Keratinocyte (primary cell): Measurements from ENCODE around the gene CNTNAP3. TPM values are rescaled to one million over a fixed set of nuclear protein-coding genes. Genes with fewer than 3 reads are reported as not detected.
"Not testable (repeated sequence)": the region's sequence is repeated elsewhere in the genome, so short reads cannot be mapped to it uniquely, and the experiment has no call there.

Experiments used
- DNase-seq: peaks from one replicate; pipeline ENCODE4 v3.0.0-alpha.2; 2011; ENCODE audit warnings: low read depth, missing footprints, low spot score
- FAIRE-seq: peaks from 2 replicates; lab custom pipeline; 2011; peaks lifted over from hg19 to GRCh38; lab: Jason Lieb, UNC
- H2AFZ ChIP-seq: 2 replicates; pipeline ENCODE4 v1.6.0; 2012; ENCODE audit warnings: low read length, control low read depth, inconsistent platforms; ENCODE audit not compliant: control insufficient read depth
- H3K27ac ChIP-seq: 2 replicates; pipeline ENCODE4 v1.5.1; 2011; ENCODE audit warnings: low read length; ENCODE audit not compliant: control insufficient read depth, insufficient read depth
- H3K27me3 ChIP-seq: 3 replicates; pipeline ENCODE4 v1.6.0; 2011; ENCODE audit warnings: low read length; ENCODE audit not compliant: control insufficient read depth, insufficient read depth; ENCODE audit errors: extremely low read depth
- H3K36me3 ChIP-seq, 2 experiments: 2 replicates in 1 of 2; 3 replicates in 1 of 2; pipeline ENCODE4 v1.5.1; 2011; ENCODE audit warnings: low read length in 2 of 2, mild to moderate bottlenecking in 1 of 2; ENCODE audit not compliant: control insufficient read depth in 2 of 2, insufficient read depth in 2 of 2; ENCODE audit errors: extremely low read depth in 1 of 2
- H3K4me1 ChIP-seq: 3 replicates; pipeline ENCODE4 v1.5.1; 2011; ENCODE audit warnings: low read length; ENCODE audit not compliant: control insufficient read depth, insufficient read depth; ENCODE audit errors: extremely low read depth
- H3K4me2 ChIP-seq: 3 replicates; pipeline ENCODE4 v1.6.0; 2011; ENCODE audit warnings: low read depth, low read length; ENCODE audit not compliant: control insufficient read depth, insufficient read depth; ENCODE audit errors: extremely low read depth
- H3K4me3 ChIP-seq, 3 experiments: fragments of 200-600 bp in 1 of 3; sonication (generic) in 1 of 3; 2 replicates in 2 of 3; 3 replicates in 1 of 3; pipeline ENCODE4 v1.5.1; 2011 to 2016; ENCODE audit warnings: low read length in 3 of 3, mild to moderate bottlenecking in 3 of 3, control low read depth in 2 of 3, inconsistent platforms in 1 of 3, low read depth in 1 of 3, mixed read lengths in 1 of 3, mixed run types in 1 of 3, moderate library complexity in 1 of 3; ENCODE audit not compliant: control insufficient read depth in 2 of 3, insufficient read depth in 2 of 3; ENCODE audit errors: extremely low read depth in 1 of 3
- H3K79me2 ChIP-seq: 2 replicates; pipeline ENCODE4 v1.6.0; 2012; ENCODE audit warnings: low read length; ENCODE audit not compliant: control insufficient read depth, insufficient read depth
- H3K9ac ChIP-seq: 3 replicates; pipeline ENCODE4 v1.6.0; 2011; ENCODE audit warnings: low read length; ENCODE audit not compliant: control insufficient read depth, insufficient read depth; ENCODE audit errors: extremely low read depth
- H3K9me1 ChIP-seq: 3 replicates; pipeline ENCODE4 v1.6.0; 2011; ENCODE audit warnings: low read length; ENCODE audit not compliant: control insufficient read depth, insufficient read depth; ENCODE audit errors: extremely low read depth
- H3K9me3 ChIP-seq: 2 replicates; pipeline ENCODE4 v1.5.1; 2012; ENCODE audit warnings: low read depth, low read length; ENCODE audit not compliant: control insufficient read depth
- H4K20me1 ChIP-seq: 3 replicates; pipeline ENCODE4 v1.6.0; 2011; ENCODE audit warnings: low read length; ENCODE audit not compliant: control insufficient read depth, insufficient read depth; ENCODE audit errors: extremely low read depth
- dilution Hi-C: fragments of 300-500 bp; cut with MboI; formaldehyde crosslinking; loops from one replicate; pipeline ENCODE4 v1.7.0; 2020; ENCODE audit warnings: low sequenced_read_pairs; ENCODE audit not compliant: extremely low pct_ligation_motif_present
- polyA plus RNA-seq, 5 experiments: library from polyadenylated mRNA; depleted of rRNA in 3 of 5; stranded (reverse) in 3 of 5; stranded (forward) in 1 of 5; unstranded in 1 of 5; fragments of >200 nt; gene quantifications; 1 replicate in 1 of 5; 2 replicates in 3 of 5; 3 replicates in 1 of 5; pipeline versions ENCODE4 v1.2.1 to v1.2.3, GENCODE V29; 2011 to 2012; ENCODE audit warnings: missing spikeins in 2 of 5, low read depth in 1 of 5, low replicate concordance in 1 of 5

CNTNAP3 gene
- polyA plus RNA-seq, 1 donor (not counting 4 experiments of a cell fraction or from before 2014, with no cell fraction given) = 6.7 TPM

DNA sequence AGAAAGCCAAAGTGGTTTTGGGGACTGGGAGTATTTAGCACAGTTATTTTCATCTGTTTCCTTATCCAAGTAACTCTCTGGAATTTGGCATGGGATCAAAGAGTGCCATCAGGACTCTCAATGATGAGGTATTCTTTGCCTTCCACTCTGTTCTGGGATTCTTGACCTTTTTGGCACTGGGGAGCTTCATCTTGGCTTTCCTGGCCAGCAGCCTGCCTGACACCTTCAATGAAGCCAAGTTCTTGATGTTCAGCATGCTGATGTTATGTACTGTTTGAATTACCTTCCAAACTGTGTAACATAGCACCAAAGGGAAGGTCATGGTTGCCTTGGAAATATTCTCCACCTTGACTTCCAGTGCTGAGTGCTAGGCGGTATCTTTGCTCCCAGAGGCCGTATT lies 248.8 kb downstream of the CNTNAP3 start:
- H3K9me1 ChIP-seq, H3K9ac ChIP-seq, H3K27me3 ChIP-seq, H3K79me2 ChIP-seq, H3K27ac ChIP-seq, H3K4me2 ChIP-seq, H3K4me3 ChIP-seq, H2AFZ ChIP-seq, H3K4me1 ChIP-seq, H3K36me3 ChIP-seq, DNase-seq, H3K9me3 ChIP-seq, FAIRE-seq, H4K20me1 ChIP-seq, dilution Hi-C loops: not testable (repeated sequence)

DNA sequence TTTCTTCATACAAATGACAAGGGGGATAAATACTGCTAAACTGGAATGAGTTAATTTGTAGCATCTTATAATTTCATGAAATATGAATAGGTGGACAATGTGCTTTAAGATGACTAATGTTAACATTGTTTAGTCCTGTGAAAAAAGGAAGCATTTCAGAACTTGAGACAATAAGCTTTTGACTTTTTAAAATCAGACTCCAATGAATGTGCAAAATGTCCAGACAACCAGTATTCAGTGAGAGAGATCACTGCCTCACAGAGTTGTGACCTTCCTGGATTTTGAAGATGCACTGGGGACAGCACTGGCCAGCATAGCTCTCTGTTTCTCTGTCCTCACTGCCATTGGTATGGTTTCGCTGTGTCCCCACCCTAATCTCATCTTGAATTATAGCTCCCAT lies 249.7 kb downstream of the CNTNAP3 start:
- H3K4me2 ChIP-seq, H3K9me3 ChIP-seq, H3K27me3 ChIP-seq, DNase-seq, H3K36me3 ChIP-seq, H3K4me1 ChIP-seq, H3K9me1 ChIP-seq, H3K9ac ChIP-seq, dilution Hi-C loops, H3K4me3 ChIP-seq, H3K27ac ChIP-seq, H3K79me2 ChIP-seq, FAIRE-seq, H4K20me1 ChIP-seq: not testable (repeated sequence)
- H2AFZ ChIP-seq = peak overlapping the region; percentile 30

DNA sequence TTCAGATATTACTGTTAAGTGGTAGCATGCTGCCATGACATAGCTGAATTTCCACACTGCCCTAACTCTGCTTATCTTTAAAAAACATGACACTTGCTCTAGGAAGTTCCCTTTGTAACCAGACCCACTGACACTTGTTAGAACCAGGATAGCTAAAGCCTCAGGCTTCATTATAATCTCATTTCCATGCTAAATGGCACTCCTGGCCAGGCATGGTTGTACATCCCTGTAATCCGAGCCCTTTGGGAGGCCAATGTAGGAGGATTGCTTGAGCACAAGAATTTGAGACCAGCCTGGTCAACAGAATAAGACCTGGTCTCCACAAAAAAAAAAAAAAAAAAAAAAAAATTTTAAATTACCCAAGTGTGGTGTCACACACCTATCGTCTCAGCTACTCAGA lies 254.1 kb downstream of the CNTNAP3 start:
- H3K27ac ChIP-seq, H2AFZ ChIP-seq, H3K9me3 ChIP-seq, H3K4me3 ChIP-seq, FAIRE-seq, H4K20me1 ChIP-seq, H3K79me2 ChIP-seq, H3K9ac ChIP-seq, dilution Hi-C loops, H3K9me1 ChIP-seq, H3K27me3 ChIP-seq, H3K36me3 ChIP-seq, H3K4me2 ChIP-seq, DNase-seq, H3K4me1 ChIP-seq: not testable (repeated sequence)

DNA sequence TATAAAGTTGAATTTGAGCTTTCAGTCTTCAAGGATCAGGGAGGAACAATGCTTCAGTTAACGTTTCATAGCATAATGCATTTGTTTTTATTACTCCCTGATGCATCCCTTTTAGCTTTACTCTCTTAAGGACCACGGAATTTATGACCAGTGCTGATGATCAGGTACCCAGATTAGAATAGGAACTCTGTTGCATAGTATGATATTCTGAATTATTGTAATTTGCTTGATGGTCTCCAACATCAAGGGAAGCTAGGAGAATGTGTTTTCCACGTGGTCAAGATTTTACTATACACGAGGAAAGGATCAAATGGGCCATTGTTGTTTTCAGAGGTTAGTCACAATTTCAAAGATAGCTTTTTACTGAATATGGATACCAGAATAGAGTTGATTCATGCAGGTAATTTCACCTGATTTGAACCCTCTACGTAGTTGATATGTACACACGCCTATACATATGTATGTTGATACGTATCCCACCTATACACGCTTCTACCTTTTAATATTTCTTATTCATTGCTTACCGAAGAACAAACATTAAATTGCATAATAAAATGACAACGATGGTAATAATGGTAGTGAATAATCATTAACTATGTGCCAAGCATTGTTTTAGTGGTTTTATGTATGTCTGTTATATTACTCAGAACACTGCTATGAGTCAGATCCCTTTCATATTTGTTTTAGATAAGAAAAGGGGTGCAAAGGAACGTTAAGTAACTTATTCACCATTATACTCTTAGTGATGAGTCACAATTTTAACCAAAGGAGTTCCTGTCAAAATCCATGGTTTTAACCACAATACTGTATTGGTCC lies 257.6 kb downstream of the CNTNAP3 start:
- H3K9me3 ChIP-seq, dilution Hi-C loops, H3K9ac ChIP-seq, H3K9me1 ChIP-seq, H4K20me1 ChIP-seq, FAIRE-seq, H3K79me2 ChIP-seq, H3K4me3 ChIP-seq, H2AFZ ChIP-seq, H3K36me3 ChIP-seq, H3K4me1 ChIP-seq, H3K27me3 ChIP-seq, H3K4me2 ChIP-seq: not testable (repeated sequence)
- DNase-seq = peak; percentile 67
- H3K27ac ChIP-seq = peak overlapping the region; percentile 49

DNA sequence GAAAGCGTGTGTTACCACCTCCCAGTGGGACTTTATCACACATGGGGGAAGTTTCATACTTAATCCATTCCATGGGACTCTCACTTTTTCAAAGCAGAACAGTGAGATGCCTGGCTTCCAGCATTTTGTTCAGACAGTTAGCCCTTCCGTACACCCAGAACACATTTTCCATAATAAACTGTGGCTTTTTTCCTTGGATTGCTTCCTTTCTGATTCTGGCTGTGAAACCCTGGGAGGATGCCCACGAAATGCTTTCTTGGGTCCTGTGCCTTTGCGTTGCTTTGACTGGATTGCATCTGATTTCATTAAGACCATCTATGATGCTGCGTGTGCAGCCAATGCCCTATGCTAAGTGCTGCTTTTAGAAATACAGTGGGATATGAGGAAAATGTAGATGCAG lies 259.1 kb downstream of the CNTNAP3 start:
- H3K4me3 ChIP-seq, H3K4me1 ChIP-seq, H2AFZ ChIP-seq, H3K9me3 ChIP-seq, DNase-seq, H3K9me1 ChIP-seq, dilution Hi-C loops, H3K79me2 ChIP-seq, H3K36me3 ChIP-seq, H3K9ac ChIP-seq, H4K20me1 ChIP-seq, H3K4me2 ChIP-seq, H3K27me3 ChIP-seq, H3K27ac ChIP-seq, FAIRE-seq: not testable (repeated sequence)
